Activated naive CD4-positive, alpha-beta T cell treated with anti-CD3 and anti-CD28 coated beads for 36 hours (primary cell): ENCODE results near the gene FAM53A. TPM values are rescaled to one million over a fixed set of nuclear protein-coding genes. Genes with fewer than 3 reads are reported as not detected.

ENCODE experiments used
- CTCF ChIA-PET: fragments of 350-600 bp; sonication (Branson Sonifier 250); formaldehyde crosslinking; loops from one replicate; lab custom pipeline; 2021; ENCODE audit warnings: antibody characterized with exemption; lab: Charles Lee
- DNase-seq: peaks from one replicate; pipeline ENCODE4 v3.0.0-alpha.2; 2020
- H3K27ac Mint-ChIP-seq: one replicate; pipeline ENCODE4 v1.8.0; 2021; ENCODE audit warnings: mild to moderate bottlenecking, mixed read lengths
- H3K27me3 Mint-ChIP-seq: one replicate; pipeline ENCODE4 v1.8.0; 2021; ENCODE audit warnings: low read depth, mixed read lengths
- H3K36me3 Mint-ChIP-seq: one replicate; pipeline ENCODE4 v1.8.0; 2021; ENCODE audit warnings: low read depth, mixed read lengths
- H3K4me1 Mint-ChIP-seq: one replicate; pipeline ENCODE4 v1.8.0; 2021; ENCODE audit warnings: low read depth, mixed read lengths
- H3K4me3 Mint-ChIP-seq: one replicate; pipeline ENCODE4 v1.8.0; 2021; ENCODE audit warnings: mild to moderate bottlenecking, moderate library complexity, mixed read lengths
- H3K9me3 Mint-ChIP-seq: one replicate; pipeline ENCODE4 v1.8.0; 2021; ENCODE audit warnings: mixed read lengths
- intact Hi-C: fragments of 100-400 bp; cut with micrococcal nuclease; formaldehyde crosslinking; loops from one replicate; pipeline ENCODE4 v1.15.1; 2023
- total RNA-seq, 2 experiments: library from RNA; stranded (reverse); gene quantifications; one replicate each; pipeline ENCODE4 v1.2.3, GENCODE V29; 2021

Gene FAM53A
- total RNA-seq, 2 experiments from 2014 or later, result 2.6 to 3.0 TPM

GRCh38 chr4:1593458-1593857 is 90.7 kb downstream of the FAM53A start:
- H3K27me3 Mint-ChIP-seq, result no peaks in the 10 kb centered on the region
- no peaks in the 10 kb centered on the region for H3K4me1 Mint-ChIP-seq
- intact Hi-C loops, result no loop called here
- no peaks in the 10 kb centered on the region for H3K36me3 Mint-ChIP-seq
- H3K4me3 Mint-ChIP-seq, result no peak overlapping the region
- peaks cover 17% of the 10 kb centered on the region for H3K9me3 Mint-ChIP-seq
- no peak for DNase-seq
- no peak overlapping the region for H3K27ac Mint-ChIP-seq
- CTCF ChIA-PET, result interaction anchor here (0.6 kb wide), 1 partner anchor 65 kb away, joined by 3 read pairs; no protein-coding TSS in a partner anchor

DNA sequence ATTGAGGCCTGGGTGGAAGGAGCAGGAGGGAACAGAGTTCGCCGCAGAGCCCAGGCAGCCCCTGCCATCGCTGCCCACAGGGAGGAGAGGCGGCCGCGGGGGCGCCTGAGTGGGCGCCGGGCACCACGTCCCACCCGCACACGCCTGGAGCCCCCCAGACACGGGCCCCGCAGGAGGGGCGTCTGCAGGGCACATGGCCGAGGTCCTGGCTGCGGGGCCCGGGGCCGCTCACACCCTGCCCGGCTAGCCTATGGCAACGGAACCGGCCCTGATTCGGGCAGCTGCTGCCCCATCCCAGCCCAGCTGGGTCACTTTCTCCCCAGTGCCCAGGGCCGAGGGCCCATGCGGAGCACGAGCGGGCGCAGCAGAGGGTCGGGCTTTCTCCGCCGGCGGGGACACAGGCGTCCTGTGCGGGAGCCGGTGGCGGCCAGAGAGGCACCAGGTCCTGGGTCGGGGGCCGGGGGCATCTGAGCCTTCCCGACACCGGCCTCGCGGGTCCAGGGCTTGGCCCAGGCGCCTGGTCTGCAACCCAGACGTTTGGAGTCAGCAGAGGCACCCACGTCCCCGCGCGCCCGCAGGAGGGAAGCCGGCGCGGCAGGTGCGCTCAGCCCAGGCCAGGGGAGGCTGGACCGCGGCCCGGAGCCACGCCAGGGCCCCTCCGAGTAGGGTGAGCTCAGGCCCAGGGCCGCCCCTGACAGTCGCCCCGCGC is 91.2 kb downstream of the FAM53A start:
- H3K36me3 Mint-ChIP-seq, result no peaks in the 10 kb centered on the region
- CTCF ChIA-PET, result interaction anchor here (0.6 kb wide), 1 partner anchor 65 kb away, joined by 3 read pairs; no protein-coding TSS in a partner anchor

GRCh38 chr4:1592068-1592708 is 91.9 kb downstream of the FAM53A start:
- Mint-ChIP-seq H3K27ac (no peak overlapping the region), H3K27me3 (no peaks in the 10 kb centered on the region), H3K4me1 (no peaks in the 10 kb centered on the region), H3K4me3 (no peak overlapping the region), H3K36me3 (no peaks in the 10 kb centered on the region), H3K9me3 (peaks cover 21% of the 10 kb centered on the region)
- intact Hi-C loops, result no loop called here
- no peak for DNase-seq
- CTCF ChIA-PET, result no interaction called here

More for the DNA sequence above, 91.2 kb downstream of the FAM53A start:
- Mint-ChIP-seq H3K4me1 (no peaks in the 10 kb centered on the region), H3K9me3 (peaks cover 21% of the 10 kb centered on the region), H3K27me3 (no peaks in the 10 kb centered on the region), H3K27ac (no peak overlapping the region), H3K4me3 (no peak overlapping the region)
- intact Hi-C loops, result no loop called here
- no peak for DNase-seq

DNA sequence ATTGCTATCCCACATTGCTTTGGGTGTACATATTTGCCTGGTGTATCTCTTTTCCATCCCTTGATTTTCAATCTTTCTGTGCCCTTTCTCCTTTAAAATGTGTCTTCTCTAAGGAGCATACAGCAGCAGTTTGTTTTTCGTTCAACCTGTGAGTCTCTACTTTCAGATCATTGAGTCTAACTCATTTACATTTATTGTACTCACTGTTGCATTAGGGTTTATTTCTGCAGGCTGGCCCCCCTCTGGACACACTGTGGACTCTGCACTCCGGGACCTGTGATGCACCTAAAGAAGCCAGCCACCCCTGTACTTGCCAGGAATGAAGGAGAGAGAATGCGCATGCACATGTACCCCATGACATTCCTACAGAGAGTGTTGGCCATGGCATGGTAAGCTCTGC is 93.0 kb downstream of the FAM53A start:
- Mint-ChIP-seq H3K27ac (no peak overlapping the region), H3K4me3 (no peak overlapping the region), H3K36me3 (no peaks in the 10 kb centered on the region), H3K9me3 (peaks cover 21% of the 10 kb centered on the region), H3K27me3 (no peaks in the 10 kb centered on the region), H3K4me1 (no peaks in the 10 kb centered on the region)
- no peak for DNase-seq
- intact Hi-C loops, result no loop called here
- CTCF ChIA-PET, result no interaction called here

DNA sequence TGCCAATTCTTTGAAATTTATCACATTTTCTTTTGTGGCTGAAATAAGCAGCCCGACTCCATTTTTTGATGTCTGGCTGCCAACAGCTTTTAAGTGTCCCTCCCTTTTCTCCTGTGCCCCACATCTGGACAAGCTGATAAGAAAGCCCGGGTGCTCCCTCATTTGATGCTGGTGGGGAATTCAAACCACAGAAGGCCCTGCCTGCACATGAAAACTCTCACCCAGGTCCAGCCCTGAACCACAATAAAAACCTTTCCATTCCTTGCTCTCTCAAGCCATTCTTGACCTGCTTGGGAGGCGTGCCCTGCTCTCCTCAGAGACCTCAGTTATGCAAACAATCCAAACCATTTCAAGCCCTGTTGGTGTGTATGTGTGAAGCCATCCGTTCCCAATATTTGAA is 93.9 kb downstream of the FAM53A start:
- H3K27ac Mint-ChIP-seq, result no peak overlapping the region
- peaks cover 21% of the 10 kb centered on the region for H3K9me3 Mint-ChIP-seq
- no peak for DNase-seq
- H3K36me3 Mint-ChIP-seq, result no peaks in the 10 kb centered on the region
- intact Hi-C loops, result no loop called here
- H3K27me3 Mint-ChIP-seq, result no peaks in the 10 kb centered on the region
- no peaks in the 10 kb centered on the region for H3K4me1 Mint-ChIP-seq
- CTCF ChIA-PET, result interaction anchor here (0.5 kb wide), 1 partner anchor 130 kb away, joined by 6 read pairs; no protein-coding TSS in a partner anchor
- no peak overlapping the region for H3K4me3 Mint-ChIP-seq

Other genes with a start within 250 kb of the FAM53A start
- 10 to 100 TPM; 75.4 to 77.1 TPM for gene SLBP, start 28.0 kb upstream of the FAM53A start, total RNA-seq
- gene TMEM129, start 37.0 kb upstream of the FAM53A start, total RNA-seq, result 10 to 100 TPM; 19.0 to 19.8 TPM
- 100 to 1,000 TPM; 246 to 264 TPM for gene TACC3, start 37.2 kb upstream of the FAM53A start, total RNA-seq
- under 1 TPM; 0.27 to 0.52 TPM for gene FGFR3, start 109.0 kb upstream of the FAM53A start, total RNA-seq
- 10 to 100 TPM; 36.3 to 40.5 TPM for gene LETM1, start 171.8 kb upstream of the FAM53A start, total RNA-seq
- 100 to 1,000 TPM; 246 to 250 TPM for gene NSD2, start 187.1 kb upstream of the FAM53A start, total RNA-seq